SK-N-SH (cell line): Measurements from ENCODE around the gene CCDC141.

Source experiments
- ELF1 ChIP-seq: IDR thresholded peaks from 2 replicates; pipeline ENCODE4 v1.4.0; 2012
- GATA2 ChIP-seq: sonication (generic); formaldehyde crosslinking; IDR thresholded peaks from 2 replicates; pipeline ENCODE4 v1.5.0; 2020; ENCODE audit warnings: mild to moderate bottlenecking, missing genetic modification reagents
- NRF1 ChIP-seq: IDR thresholded peaks from 2 replicates; pipeline ENCODE4 v1.6.1; 2012; ENCODE audit warnings: low read depth, mild to moderate bottlenecking, low read length
- TAF1 ChIP-seq: IDR thresholded peaks from 2 replicates; pipeline ENCODE4 v1.6.1; 2012; ENCODE audit warnings: low read depth, mild to moderate bottlenecking, low read length, moderate library complexity, borderline replicate concordance
- TF ChIP-seq, protein P1 (sequence below): fragments of 200-600 bp; sonication (generic); IDR thresholded peaks from 2 replicates; pipeline ENCODE4 v1.6.1; 2017; ENCODE audit warnings: antibody characterized with exemption, mild to moderate bottlenecking, moderate library complexity

GRCh38 chr2:178811045-178811444 is 238.9 kb downstream of the CCDC141 start:
- TF ChIP-seq TAF1 (no peak), NRF1 (no peak), ELF1 (no peak), GATA2 (CRISPR knock-in tag) (no peak)
- TF ChIP-seq, protein P1, sequence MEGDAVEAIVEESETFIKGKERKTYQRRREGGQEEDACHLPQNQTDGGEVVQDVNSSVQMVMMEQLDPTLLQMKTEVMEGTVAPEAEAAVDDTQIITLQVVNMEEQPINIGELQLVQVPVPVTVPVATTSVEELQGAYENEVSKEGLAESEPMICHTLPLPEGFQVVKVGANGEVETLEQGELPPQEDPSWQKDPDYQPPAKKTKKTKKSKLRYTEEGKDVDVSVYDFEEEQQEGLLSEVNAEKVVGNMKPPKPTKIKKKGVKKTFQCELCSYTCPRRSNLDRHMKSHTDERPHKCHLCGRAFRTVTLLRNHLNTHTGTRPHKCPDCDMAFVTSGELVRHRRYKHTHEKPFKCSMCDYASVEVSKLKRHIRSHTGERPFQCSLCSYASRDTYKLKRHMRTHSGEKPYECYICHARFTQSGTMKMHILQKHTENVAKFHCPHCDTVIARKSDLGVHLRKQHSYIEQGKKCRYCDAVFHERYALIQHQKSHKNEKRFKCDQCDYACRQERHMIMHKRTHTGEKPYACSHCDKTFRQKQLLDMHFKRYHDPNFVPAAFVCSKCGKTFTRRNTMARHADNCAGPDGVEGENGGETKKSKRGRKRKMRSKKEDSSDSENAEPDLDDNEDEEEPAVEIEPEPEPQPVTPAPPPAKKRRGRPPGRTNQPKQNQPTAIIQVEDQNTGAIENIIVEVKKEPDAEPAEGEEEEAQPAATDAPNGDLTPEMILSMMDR, result no peak
